HG02884 (cell line): ENCODE results near the gene COPS3.

Source experiments
- ATAC-seq: cut with Tn5 transposase; IDR thresholded peaks from one replicate; pipeline ENCODE4 v1.9.1; 2021; ENCODE audit warnings: mild to moderate bottlenecking, moderate library complexity; ENCODE audit not compliant: unreplicated experiment

COPS3 gene

GRCh38 chr17:17196776-17197175, 84.3 kb downstream of the COPS3 start:
- ATAC-seq, result no peak
